A549 (cell line): ENCODE measurements around the gene GPR32.

ENCODE experiments used
- POLR2AphosphoS2 ChIP-seq: conservative IDR thresholded peaks from 2 replicates; pipeline ENCODE4 v1.6.1; 2012; ENCODE audit warnings: low read length, improper control_type of control experiment, inconsistent platforms
- RCOR1 ChIP-seq: fragments of 150-350 bp; IDR thresholded peaks from 2 replicates; pipeline ENCODE4 v1.6.1; 2014; ENCODE audit warnings: antibody characterized with exemption, low read length, low read depth
- TF ChIP-seq, protein P1 (sequence below): fragments of >200 bp; sonication (Bioruptor Twin); formaldehyde crosslinking; IDR thresholded peaks from 3 replicates; pipeline ENCODE4 v1.5.1; 2016

DNA sequence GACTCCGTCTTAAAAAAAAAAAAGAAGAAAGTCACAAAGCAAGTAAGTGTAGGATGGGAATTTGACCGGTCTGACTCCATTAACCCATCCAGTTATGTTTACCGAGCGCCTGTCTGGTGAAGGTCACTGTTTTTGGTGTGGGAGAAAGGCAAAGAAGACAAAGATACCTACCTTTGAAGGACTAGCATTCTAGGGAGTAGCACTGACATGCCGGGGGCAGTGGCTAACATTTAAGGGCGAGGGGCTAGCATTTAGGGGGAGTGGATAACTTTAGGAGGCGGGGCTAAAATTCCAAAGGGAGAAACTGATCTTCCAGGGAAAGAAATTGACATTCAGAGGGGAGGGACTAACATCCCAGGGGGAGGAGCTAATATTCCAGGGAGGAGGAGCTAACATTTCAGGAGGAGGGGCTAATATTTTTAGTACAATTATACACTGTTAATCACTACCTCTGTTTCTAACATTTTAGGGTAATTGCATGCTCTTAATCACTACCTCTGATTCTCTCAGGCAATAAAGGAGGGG lies 8.7 kb downstream of the GPR32 start:
- no peak for TF ChIP-seq RCOR1
- TF ChIP-seq, protein P1, sequence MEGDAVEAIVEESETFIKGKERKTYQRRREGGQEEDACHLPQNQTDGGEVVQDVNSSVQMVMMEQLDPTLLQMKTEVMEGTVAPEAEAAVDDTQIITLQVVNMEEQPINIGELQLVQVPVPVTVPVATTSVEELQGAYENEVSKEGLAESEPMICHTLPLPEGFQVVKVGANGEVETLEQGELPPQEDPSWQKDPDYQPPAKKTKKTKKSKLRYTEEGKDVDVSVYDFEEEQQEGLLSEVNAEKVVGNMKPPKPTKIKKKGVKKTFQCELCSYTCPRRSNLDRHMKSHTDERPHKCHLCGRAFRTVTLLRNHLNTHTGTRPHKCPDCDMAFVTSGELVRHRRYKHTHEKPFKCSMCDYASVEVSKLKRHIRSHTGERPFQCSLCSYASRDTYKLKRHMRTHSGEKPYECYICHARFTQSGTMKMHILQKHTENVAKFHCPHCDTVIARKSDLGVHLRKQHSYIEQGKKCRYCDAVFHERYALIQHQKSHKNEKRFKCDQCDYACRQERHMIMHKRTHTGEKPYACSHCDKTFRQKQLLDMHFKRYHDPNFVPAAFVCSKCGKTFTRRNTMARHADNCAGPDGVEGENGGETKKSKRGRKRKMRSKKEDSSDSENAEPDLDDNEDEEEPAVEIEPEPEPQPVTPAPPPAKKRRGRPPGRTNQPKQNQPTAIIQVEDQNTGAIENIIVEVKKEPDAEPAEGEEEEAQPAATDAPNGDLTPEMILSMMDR: no peak
- no peak for TF ChIP-seq POLR2AphosphoS2
